ENCODE results near the gene RPLP2. TPM values are rescaled to one million over a fixed set of nuclear protein-coding genes. Genes with fewer than 3 reads are reported as not detected.
A peak's percentile ranks its signal among the peaks of the same experiment; 100 is the strongest.

The RPLP2 gene
- total RNA-seq, 4 donors from 2014 or later = 314 to 600 (median 440) TPM

GRCh38 chr11:773425-773824 lies 36.3 kb upstream of the RPLP2 start:
- ATAC-seq = no peak

GRCh38 chr11:773830-774229 lies 35.9 kb upstream of the RPLP2 start:
- Histone ChIP-seq H3K4me3 (no peak overlapping the region), H3K27ac (no peak overlapping the region), H3K27me3 (no peaks in the 10 kb centered on the region), H3K36me3 (peaks cover 0 to 28% of the 10 kb centered on the region in 2 donors), H3K4me1 (peaks cover 17 to 26% of the 10 kb centered on the region in 2 donors), H3K9me3 (no peaks in the 10 kb centered on the region)
- in situ Hi-C loops (cut with MboI; ENCODE audit: low sequenced_read_pairs in 4 of 4) = no loop called here
- ATAC-seq (no peak), DNase-seq (no peak)
- intact Hi-C loops (cut with DNase I; ENCODE audit: low total_unique reads) = no loop called here
- no peak for TF ChIP-seq CTCF (IDR thresholded peaks at IDR 0.05 in 4 of 5, conservative IDR thresholded peaks at IDR 0.05 in 1 of 5)
- TF ChIP-seq POLR2A (IDR thresholded peaks at IDR 0.05) = no peak

More at GRCh38 chr11:773425-773824, 36.3 kb upstream of the RPLP2 start:
- intact Hi-C loops (cut with DNase I; ENCODE audit: low total_unique reads) = no loop called here
- no peak overlapping the region for H3K4me3 ChIP-seq
- H3K9me3 ChIP-seq = no peaks in the 10 kb centered on the region
- H3K4me1 ChIP-seq = peaks cover 17 to 25% of the 10 kb centered on the region in 2 donors
- H3K27me3 ChIP-seq = no peaks in the 10 kb centered on the region
- in situ Hi-C loops (cut with MboI; ENCODE audit: low sequenced_read_pairs in 4 of 4) = no loop called here
- TF ChIP-seq POLR2A (IDR thresholded peaks at IDR 0.05) (no peak), CTCF (IDR thresholded peaks at IDR 0.05 in 4 of 5, conservative IDR thresholded peaks at IDR 0.05 in 1 of 5) (no peak)
- no peak overlapping the region for H3K27ac ChIP-seq
- peaks cover 0 to 28% of the 10 kb centered on the region in 2 donors for H3K36me3 ChIP-seq
- DNase-seq = no peak

- TF ChIP-seq POLR2A (IDR thresholded peaks at IDR 0.05) = no peak
- TF ChIP-seq CTCF (IDR thresholded peaks at IDR 0.05 in 4 of 5, conservative IDR thresholded peaks at IDR 0.05 in 1 of 5) = no peak
- Histone ChIP-seq H3K4me3 (no peak overlapping the region), H3K27me3 (no peaks in the 10 kb centered on the region), H3K9me3 (no peaks in the 10 kb centered on the region), H3K36me3 (peaks cover 0 to 24% of the 10 kb centered on the region in 2 donors), H3K27ac (no peak overlapping the region), H3K4me1 (peaks cover 17 to 26% of the 10 kb centered on the region in 2 donors)
- intact Hi-C loops (cut with DNase I; ENCODE audit: low total_unique reads) = no loop called here
- in situ Hi-C loops (cut with MboI; ENCODE audit: low sequenced_read_pairs in 4 of 4) = no loop called here
- DNase-seq (no peak), ATAC-seq (no peak)
Observed at GRCh38 chr11:774873-775592, 34.7 kb upstream of the RPLP2 start.

- Histone ChIP-seq H3K27ac (peak overlapping the region in 1 of 4 donors; percentile 84), H3K9me3 (no peaks in the 10 kb centered on the region), H3K4me1 (peaks cover 17 to 26% of the 10 kb centered on the region in 2 donors), H3K4me3 (peak overlapping the region; percentile 77 to 98 (median 96)), H3K27me3 (no peaks in the 10 kb centered on the region), H3K36me3 (peaks cover 0 to 13% of the 10 kb centered on the region in 2 donors)
- TF ChIP-seq POLR2A (IDR thresholded peaks at IDR 0.05) (no peak), CTCF (IDR thresholded peaks at IDR 0.05 in 4 of 5, conservative IDR thresholded peaks at IDR 0.05 in 1 of 5) (no peak)
- DNase-seq (no peak), ATAC-seq (no peak)
- in situ Hi-C loops (cut with MboI; ENCODE audit: low sequenced_read_pairs in 4 of 4) (no loop called here), intact Hi-C loops (cut with DNase I; ENCODE audit: low total_unique reads) (no loop called here)
Observed at GRCh38 chr11:776263-776560, 33.6 kb upstream of the RPLP2 start.
